AG08395 (cell line): ENCODE data around the gene VPS45.
"Not testable (repeated sequence)": the region's sequence is repeated elsewhere in the genome, so short reads cannot be mapped to it uniquely, and the experiment has no call there.

ENCODE experiments used
- DNase-seq: peaks from one replicate; pipeline ENCODE4 v3.0.0; 2012; ENCODE audit warnings: mixed read lengths, low spot score

VPS45 gene

GRCh38 chr1:150160964-150161621, 93.5 kb downstream of the VPS45 start:
- no peak for DNase-seq

DNA sequence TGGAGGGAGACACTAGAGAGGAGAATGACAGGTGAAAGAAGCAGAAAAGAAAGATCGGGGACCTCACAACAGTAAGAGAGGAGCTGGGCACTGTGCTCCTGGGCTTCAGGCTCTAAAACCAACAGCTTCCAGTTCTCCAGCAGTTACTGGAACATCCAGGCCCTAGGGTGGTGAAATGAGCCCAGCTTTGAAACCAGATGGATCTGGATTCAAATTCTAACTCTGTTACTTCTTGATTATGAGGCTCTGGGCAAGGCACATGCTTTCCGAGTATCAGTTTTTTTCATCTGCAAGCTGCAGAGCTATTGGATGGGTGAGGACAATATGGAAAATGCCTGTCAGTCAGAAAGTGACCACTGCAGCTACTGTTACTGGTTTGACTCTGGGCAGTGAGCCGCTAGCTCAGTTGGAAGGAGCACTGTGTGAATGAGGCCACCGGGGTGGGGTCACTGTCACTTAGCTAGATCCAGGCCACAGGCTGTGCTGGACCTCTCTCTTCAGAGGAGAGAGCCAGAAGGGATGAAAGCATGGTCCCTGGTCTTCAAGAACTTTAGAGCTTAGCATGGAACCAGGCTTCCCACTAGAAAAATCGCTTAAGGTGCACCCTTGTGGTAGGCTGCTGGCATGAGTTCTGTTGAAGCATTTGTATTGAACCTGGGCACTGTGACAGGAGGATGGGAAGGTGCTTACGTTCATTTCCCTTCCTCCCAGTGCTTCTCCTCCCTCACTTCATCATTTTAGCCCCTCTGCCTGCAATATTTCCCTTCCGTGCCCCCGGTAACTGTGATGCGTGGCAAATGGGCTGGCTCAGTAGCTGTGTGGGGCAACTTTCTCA, 94.4 kb downstream of the VPS45 start:
- no peak for DNase-seq

- no peak for DNase-seq
Measured at GRCh38 chr1:150162582-150162861, 94.9 kb downstream of the VPS45 start.

GRCh38 chr1:150162862-150163706, 95.5 kb downstream of the VPS45 start:
- peak; percentile 98 for DNase-seq

GRCh38 chr1:150164224-150164623, 96.6 kb downstream of the VPS45 start:
- DNase-seq: no peak

DNA sequence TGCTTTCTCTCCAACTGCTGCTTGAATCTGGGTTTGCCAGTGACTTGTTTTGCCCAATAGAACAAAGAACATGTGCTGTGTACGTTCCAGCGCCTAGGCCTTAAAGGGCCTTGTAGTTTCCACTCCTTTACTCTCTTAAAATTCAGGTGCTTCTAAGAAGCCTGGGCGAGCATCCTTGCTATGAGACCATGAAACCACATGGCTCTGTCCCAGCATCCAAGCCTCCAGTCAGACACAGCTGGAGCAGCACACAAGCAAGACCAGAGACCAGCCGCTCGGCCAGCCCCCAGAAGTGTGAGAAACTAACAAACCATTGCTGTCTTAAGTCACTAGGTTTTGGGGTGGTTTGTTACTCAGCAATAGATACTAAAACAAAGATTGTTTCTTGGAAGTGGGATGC, 97.2 kb downstream of the VPS45 start:
- DNase-seq: no peak

- DNase-seq: peak; percentile 45
Measured at GRCh38 chr1:150165622-150166612, 98.3 kb downstream of the VPS45 start.

- peak; percentile 72 for DNase-seq
Measured at GRCh38 chr1:150168960-150169601, 101.5 kb downstream of the VPS45 start.

DNA sequence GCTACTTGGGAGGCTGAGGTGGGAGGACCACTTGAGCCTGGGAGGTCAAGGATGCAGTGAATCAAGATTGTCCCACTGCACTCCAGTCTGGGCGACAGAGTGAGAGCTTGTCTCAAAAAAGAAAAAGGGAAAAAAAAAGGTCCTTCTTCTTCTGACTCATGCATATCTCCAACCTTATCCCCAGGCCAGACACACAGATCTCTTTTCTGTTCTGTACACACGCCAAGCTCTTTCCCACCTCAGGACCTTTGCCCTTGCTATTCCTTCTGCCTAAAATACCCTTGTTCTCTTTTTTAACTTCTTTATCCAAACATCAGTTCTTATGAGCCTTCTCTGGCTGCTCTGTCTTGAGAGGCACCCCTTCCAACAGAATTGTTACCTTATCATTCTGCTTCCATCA, 104.2 kb downstream of the VPS45 start:
- DNase-seq: no peak

GRCh38 chr1:150173141-150173585, 105.6 kb downstream of the VPS45 start:
- DNase-seq: no peak

- DNase-seq: no peak
Measured at GRCh38 chr1:150176593-150176992, 109.0 kb downstream of the VPS45 start.

GRCh38 chr1:150178548-150178947, 111.0 kb downstream of the VPS45 start:
- no peak for DNase-seq

DNA sequence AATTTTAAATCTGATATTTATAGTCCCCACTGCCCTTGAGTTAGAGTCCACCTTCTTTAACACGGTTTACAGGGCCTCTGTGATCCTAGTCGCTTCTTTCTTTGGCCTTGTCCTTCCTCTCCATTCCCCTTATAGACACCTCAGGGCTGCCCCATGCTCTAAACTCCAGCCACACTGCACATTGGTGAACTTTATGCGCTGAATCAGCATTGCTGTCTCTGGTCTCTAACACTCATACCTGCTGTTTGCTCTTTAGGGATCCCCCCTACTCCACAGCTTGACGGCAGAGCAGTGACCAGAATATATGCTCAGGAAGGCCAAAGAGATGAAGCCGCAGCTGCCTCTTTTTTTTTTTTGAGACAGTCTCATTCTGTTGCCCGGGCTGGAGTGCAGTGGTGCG, 112.3 kb downstream of the VPS45 start:
- DNase-seq: no peak

- DNase-seq: no peak
Measured at GRCh38 chr1:150180474-150180873, 112.9 kb downstream of the VPS45 start.

GRCh38 chr1:150182247-150182646, 114.7 kb downstream of the VPS45 start:
- DNase-seq: no peak

DNA sequence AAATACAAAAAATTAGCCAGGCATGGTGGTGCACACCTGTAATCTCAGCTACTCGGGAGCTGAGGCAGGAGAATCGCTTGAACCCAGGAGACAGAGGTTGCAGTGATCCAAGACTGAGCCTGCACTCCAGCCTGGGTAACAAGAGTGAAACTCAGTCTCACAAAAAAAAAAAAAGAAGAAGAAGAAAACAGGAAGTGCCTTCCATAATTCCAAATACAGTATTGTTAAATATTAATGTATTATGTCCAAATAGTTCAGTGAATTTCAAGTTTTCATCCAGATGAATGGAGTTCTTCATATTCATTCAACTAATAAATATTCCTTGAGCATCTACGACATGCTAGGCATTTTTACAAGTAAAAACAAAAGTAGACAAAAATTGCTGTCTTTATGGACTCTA, 115.5 kb downstream of the VPS45 start:
- no peak for DNase-seq

DNA sequence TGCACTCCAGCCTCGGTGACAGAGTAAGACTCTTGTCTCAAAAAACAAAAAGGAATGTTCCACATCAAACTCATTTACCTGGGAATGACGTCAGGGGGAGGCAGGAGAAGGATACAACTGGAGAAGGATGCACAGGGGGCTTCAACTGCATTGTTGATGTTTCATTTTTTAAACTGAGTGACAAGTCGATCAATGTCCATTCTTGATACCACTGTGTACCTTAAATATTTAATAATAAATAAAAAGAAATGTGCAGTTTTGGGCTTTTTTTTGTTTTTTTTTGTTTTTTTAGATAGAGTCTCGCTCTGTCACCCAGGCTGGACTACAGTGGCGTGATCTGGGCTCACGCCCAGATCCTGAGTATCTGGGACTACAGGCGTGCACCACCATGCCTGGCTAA, 117.9 kb downstream of the VPS45 start:
- DNase-seq: no peak

- DNase-seq: not testable (repeated sequence)
Measured at GRCh38 chr1:150186438-150186788, 118.8 kb downstream of the VPS45 start.

GRCh38 chr1:150186789-150187559, 119.4 kb downstream of the VPS45 start:
- DNase-seq: peak; percentile 53

DNA sequence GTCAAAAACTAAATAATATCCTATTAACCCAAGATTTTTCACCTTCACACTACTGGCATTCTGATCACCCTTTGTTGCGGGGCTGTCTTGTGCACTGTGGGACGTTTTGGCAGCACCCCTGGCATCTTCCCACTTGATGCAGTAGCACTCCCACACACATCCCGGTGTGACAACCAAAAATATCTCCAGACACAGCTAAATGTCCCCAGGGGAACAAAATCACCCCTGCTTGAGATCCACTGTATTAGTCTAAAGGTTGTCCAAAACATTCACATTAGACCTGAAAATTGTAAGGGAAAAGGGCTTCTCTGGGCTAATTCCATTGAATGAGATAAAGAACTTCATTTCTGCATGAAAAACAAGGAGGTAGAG, 120.0 kb downstream of the VPS45 start:
- DNase-seq: no peak
